Fibroblast of villous mesenchyme (primary cell): ENCODE data around the gene KRTAP5-5. TPM values are rescaled to one million over a fixed set of nuclear protein-coding genes. Genes with fewer than 3 reads are reported as not detected.

ENCODE experiments used
- DNase-seq: peaks from one replicate; pipeline ENCODE4 v3.0.0-alpha.2; 2010; ENCODE audit warnings: low read depth
- H3K4me3 ChIP-seq: 2 replicates; pipeline ENCODE4 v1.5.1; 2011; ENCODE audit warnings: low read depth, mild to moderate bottlenecking, low read length
- total RNA-seq: library from RNA; depleted of rRNA; stranded (reverse); fragments of >200 nt; gene quantifications from 2 replicates; pipeline ENCODE4 v1.2.3, GENCODE V29; 2012
- TF ChIP-seq, protein P1 (sequence below): IDR thresholded peaks from 2 replicates; pipeline ENCODE4 v1.5.1; 2012; ENCODE audit warnings: low read depth, mild to moderate bottlenecking, low read length; ENCODE audit not compliant: insufficient read depth

The KRTAP5-5 gene
- total RNA-seq, 1 donor, result not detected

DNA sequence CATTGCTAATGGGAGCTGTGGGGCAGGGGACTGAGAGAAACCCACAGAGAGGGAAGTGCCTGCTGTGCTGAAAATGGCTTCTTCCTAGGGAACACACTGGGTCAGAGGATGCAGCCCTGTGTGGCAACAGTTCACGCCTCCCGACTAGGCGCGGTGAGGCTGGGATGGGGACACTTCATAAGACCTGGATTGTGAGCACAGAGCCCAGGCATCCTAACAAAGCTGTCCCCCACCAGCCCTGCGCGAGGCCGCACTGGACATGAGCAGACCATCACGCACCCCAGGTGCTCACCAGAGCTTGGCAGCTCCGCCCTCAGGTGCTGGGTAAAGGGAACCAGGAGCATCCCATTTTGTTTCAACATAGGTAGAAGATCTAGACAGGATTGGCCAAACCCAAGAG lies 5.9 kb upstream of the KRTAP5-5 start:
- no peak overlapping the region for H3K4me3 ChIP-seq
- TF ChIP-seq, protein P1, sequence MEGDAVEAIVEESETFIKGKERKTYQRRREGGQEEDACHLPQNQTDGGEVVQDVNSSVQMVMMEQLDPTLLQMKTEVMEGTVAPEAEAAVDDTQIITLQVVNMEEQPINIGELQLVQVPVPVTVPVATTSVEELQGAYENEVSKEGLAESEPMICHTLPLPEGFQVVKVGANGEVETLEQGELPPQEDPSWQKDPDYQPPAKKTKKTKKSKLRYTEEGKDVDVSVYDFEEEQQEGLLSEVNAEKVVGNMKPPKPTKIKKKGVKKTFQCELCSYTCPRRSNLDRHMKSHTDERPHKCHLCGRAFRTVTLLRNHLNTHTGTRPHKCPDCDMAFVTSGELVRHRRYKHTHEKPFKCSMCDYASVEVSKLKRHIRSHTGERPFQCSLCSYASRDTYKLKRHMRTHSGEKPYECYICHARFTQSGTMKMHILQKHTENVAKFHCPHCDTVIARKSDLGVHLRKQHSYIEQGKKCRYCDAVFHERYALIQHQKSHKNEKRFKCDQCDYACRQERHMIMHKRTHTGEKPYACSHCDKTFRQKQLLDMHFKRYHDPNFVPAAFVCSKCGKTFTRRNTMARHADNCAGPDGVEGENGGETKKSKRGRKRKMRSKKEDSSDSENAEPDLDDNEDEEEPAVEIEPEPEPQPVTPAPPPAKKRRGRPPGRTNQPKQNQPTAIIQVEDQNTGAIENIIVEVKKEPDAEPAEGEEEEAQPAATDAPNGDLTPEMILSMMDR, result no peak
- DNase-seq, result no peak

DNA sequence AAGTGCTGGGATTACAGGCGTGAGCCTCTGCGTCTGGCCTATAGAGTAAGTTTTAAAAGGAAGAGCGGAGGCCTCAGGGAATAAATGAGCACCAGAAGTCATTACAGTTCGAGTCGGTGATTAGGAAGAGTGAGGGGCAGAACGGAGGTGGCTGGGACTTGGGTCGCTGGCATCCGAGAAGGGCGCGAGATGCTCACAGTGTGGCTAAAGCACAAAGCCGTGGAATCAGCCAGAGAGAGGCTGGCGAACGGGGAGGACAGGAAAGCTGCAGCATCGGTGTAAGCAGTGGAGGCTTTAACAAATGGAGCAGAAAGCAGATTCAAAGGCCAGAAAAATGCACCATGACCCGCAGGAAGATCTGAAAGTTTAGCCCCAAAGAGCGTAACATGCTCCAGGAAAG lies 5.0 kb upstream of the KRTAP5-5 start:
- TF ChIP-seq, protein P1, result no peak
- no peak overlapping the region for H3K4me3 ChIP-seq
- no peak for DNase-seq

DNA sequence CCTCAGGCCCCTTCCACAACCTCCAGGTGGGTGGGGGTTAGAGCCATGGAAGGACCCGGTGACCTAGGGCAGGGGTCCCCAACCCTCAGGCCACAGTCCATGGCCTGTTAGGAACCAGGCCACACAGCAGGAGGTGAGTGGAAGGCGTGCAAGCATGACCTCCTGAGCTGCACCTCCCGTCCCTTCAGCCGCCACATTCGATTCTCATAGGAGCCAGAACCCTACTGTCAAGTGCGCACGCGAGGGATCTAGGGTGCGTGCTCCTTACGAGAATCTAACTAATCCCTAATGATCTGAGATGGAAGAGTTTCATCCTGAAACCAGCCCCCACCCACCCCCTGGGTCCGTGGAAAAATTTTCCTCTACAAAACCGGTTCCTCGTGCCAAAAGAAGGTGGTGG lies 4.0 kb upstream of the KRTAP5-5 start:
- H3K4me3 ChIP-seq, result no peak overlapping the region
- TF ChIP-seq, protein P1, result no peak
- no peak for DNase-seq

DNA sequence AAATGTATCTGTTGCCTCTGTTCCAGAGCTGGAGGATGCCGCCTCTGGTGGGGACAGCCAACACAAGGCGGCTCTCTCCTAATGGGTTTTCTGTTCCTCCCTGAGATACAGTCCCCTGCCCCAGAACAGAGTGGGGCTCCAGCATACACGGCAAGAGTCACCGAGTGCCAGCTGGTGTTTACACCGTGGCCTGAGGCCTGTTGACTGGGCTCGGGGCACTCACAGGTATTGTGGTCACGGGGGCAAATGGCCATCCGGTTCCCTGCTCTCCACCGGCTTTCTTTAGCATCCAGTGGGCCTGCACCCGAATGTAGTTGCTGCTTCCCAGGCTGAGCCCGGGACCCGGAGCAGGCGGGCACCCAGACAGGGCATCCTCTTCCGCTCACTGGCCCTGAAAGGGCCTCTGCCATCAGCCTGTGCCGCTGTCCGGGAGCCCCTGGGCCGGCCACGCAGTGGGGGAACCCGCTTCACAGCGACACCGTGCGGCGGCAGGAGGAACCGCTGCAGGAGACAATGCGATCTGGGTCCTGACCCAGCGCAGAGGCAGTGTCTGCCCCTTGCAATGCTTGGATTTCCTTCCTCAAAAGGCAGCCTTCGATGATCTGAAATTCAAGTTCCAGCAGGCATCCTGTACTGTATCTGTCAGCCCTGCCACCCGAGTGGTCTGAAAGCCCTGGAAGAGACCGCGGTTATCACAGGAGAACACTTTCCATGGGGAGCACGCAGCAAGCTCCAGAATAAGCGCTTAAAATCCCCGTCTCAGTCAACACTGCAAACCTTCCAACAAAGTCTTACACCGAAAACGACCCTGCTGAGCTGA lies 859 bp upstream of the KRTAP5-5 start:
- no peak overlapping the region for H3K4me3 ChIP-seq
- peak; percentile 27 for DNase-seq
- TF ChIP-seq, protein P1, result peak; percentile 92

DNA sequence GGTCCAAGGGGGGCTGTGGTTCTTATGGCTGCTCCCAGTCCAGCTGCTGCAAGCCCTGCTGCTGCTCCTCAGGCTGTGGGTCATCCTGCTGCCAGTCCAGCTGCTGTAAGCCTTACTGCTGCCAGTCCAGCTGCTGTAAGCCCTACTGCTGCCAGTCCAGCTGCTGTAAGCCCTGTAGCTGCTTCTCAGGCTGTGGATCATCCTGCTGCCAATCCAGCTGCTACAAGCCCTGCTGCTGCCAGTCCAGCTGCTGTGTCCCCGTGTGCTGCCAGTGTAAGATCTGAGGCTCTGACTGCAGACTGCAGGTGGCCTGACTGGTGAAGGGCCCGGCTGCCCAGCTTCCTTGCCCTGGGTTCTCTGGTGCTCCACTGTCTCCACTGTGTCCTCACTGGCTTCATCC lies 696 bp downstream of the KRTAP5-5 start:
- TF ChIP-seq, protein P1, result no peak
- no peak for DNase-seq
- no peak overlapping the region for H3K4me3 ChIP-seq

DNA sequence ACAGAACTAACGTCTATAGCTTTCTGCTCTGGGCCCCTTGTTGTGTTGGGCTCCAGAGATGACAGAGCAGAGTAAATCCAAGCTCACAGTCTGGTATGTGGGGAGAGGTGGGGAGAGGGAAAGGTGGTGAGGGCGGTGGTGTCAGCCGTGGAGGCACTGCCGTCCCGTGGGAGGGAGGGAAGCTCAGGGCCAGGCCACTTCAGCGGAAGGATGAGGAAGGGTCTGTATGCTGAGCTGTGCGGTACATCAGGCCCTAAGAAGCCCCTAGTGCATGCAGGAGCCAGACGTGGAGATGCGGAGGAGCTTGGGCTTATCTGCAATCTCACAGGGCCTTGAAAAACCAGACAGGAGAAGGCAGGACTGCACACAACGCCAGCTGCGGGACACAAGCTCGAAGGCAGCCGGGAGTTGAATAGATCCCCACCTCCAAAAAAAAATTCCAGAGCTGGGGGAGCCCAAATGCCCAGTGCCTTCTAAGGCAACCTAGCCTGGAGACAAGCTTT lies 1.5 kb downstream of the KRTAP5-5 start:
- DNase-seq, result no peak
- TF ChIP-seq, protein P1, result no peak
- H3K4me3 ChIP-seq, result no peak overlapping the region
